ENCODE results near the gene TMEM135.

TMEM135 gene

DNA sequence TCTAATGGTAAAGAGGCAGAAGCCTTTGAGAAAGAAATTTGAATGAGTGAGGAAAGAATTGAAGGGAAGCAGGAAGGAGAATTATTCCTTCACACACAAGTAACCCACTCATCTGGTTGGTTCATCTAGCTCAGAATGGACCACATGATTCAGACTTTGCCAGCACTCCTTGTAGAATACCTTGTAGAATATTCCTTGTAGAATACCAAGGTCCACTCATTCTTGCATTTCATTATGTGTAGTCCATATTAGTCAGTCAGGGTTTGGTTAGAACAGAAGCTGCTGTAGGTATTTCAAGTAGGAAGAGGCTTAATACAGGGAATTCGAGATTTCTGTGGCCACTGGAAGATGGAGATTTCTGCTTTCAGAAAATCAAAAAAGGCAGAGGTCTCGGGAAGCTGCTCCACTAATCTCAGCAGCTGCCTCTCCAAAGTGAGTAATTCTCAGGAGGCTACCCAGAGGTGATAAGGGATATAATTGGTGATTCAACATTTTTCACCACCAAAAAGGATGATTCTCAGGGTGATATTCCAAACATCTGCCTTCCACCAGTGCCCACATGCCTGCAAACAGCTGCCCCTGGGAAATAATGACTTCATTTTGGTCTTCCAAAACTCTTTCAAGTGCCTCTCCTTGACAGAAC is 329.1 kb downstream of the TMEM135 start:
- no peak overlapping the region for H4K91ac ChIP-seq (ENCODE audit: low read length)
- DNase-seq = no peak
- no peak overlapping the region for H3K18ac ChIP-seq (ENCODE audit: low read depth in 1 of 2, low read length in 2 of 2)
- H4K8ac ChIP-seq (ENCODE audit: low read length) = no peak overlapping the region
- H2BK12ac ChIP-seq (ENCODE audit: low read length in 2 of 2) = no peak overlapping the region
- no peak overlapping the region for H3K23ac ChIP-seq (ENCODE audit: low read length in 2 of 2)
- no peaks in the 10 kb centered on the region for H3K79me1 ChIP-seq (replicated peaks; ENCODE audit: low read length, poor library complexity, severe bottlenecking)
- 69% methylated on average over 2 of the region's 2 CpGs for WGBS
- no peaks in the 10 kb centered on the region for H3K9me3 ChIP-seq (ENCODE audit: control insufficient read depth, low read length)
- H3K27me3 ChIP-seq (ENCODE audit: control insufficient read depth in 1 of 2, insufficient read depth in 1 of 2, low read length in 2 of 2) = peaks cover 0 to 41% of the 10 kb centered on the region in 2 experiments
- H3K4me1 ChIP-seq (ENCODE audit: control insufficient read depth, insufficient read depth, low read depth, low read length) = no peaks in the 10 kb centered on the region
- H2BK15ac ChIP-seq (ENCODE audit: low read depth, poor library complexity, severe bottlenecking) = no peak overlapping the region
- no peak overlapping the region for H2BK5ac ChIP-seq (ENCODE audit: low read depth, low read length, poor library complexity, severe bottlenecking)
- no peak overlapping the region for H3K14ac ChIP-seq (ENCODE audit: low read length in 2 of 2)
- H2AK5ac ChIP-seq (ENCODE audit: low read length, severe bottlenecking) = no peak overlapping the region
- H3K27ac ChIP-seq (ENCODE audit: low read length, poor library complexity, severe bottlenecking) = no peak overlapping the region
- no peak overlapping the region for H3K4ac ChIP-seq (ENCODE audit: low read depth in 1 of 2, low read length in 2 of 2)
- H3K9ac ChIP-seq (ENCODE audit: low read length) = no peak overlapping the region
- H3K36me3 ChIP-seq (ENCODE audit: control insufficient read depth in 1 of 2, insufficient read depth in 2 of 2, low read depth in 1 of 2, low read length in 2 of 2) = no peaks in the 10 kb centered on the region
- no peak overlapping the region for H3K4me2 ChIP-seq (ENCODE audit: low read length, poor library complexity, severe bottlenecking)
- no peak overlapping the region for H2AFZ ChIP-seq (ENCODE audit: low read depth, low read length)
- no peak overlapping the region for H2BK120ac ChIP-seq (ENCODE audit: low read depth, low read length)
- no peak overlapping the region for H3K4me3 ChIP-seq (ENCODE audit: insufficient read depth in 1 of 2, low read depth in 1 of 2, low read length in 2 of 2)

DNA sequence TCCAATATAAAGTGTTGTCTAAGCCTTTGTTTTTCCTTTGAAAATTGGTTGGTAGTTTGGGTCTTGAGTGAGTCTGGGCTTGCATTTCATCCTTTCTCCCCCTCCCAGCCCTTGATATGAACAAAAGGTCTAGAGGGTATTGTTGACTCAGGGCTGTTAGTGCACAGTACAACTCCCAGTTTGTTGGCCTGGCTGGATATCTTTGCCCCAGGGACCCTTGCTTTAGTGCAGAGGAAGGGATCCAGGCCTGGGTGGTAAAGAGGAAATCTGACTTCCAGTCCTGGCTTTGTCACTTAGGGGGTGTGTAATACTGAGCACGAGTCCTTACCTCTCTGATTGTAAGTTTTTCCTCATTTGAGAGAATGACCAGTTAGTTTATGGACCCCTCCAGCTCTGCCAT is 330.4 kb downstream of the TMEM135 start:
- Histone ChIP-seq H3K14ac (ENCODE audit: low read length in 2 of 2) (no peak overlapping the region), H3K18ac (ENCODE audit: low read depth in 1 of 2, low read length in 2 of 2) (no peak overlapping the region), H4K8ac (ENCODE audit: low read length) (no peak overlapping the region), H3K27ac (ENCODE audit: low read length, poor library complexity, severe bottlenecking) (no peak overlapping the region), H3K23ac (ENCODE audit: low read length in 2 of 2) (no peak overlapping the region), H2BK120ac (ENCODE audit: low read depth, low read length) (no peak overlapping the region), H3K4me2 (ENCODE audit: low read length, poor library complexity, severe bottlenecking) (no peak overlapping the region), H2BK12ac (ENCODE audit: low read length in 2 of 2) (no peak overlapping the region), H3K9me3 (ENCODE audit: control insufficient read depth, low read length) (no peaks in the 10 kb centered on the region), H2BK15ac (ENCODE audit: low read depth, poor library complexity, severe bottlenecking) (no peak overlapping the region), H4K91ac (ENCODE audit: low read length) (no peak overlapping the region), H2BK5ac (ENCODE audit: low read depth, low read length, poor library complexity, severe bottlenecking) (no peak overlapping the region), H3K79me1 (replicated peaks; ENCODE audit: low read length, poor library complexity, severe bottlenecking) (no peaks in the 10 kb centered on the region), H2AK5ac (ENCODE audit: low read length, severe bottlenecking) (no peak overlapping the region), H3K4ac (ENCODE audit: low read depth in 1 of 2, low read length in 2 of 2) (no peak overlapping the region), H3K4me3 (ENCODE audit: insufficient read depth in 1 of 2, low read depth in 1 of 2, low read length in 2 of 2) (no peak overlapping the region), H3K9ac (ENCODE audit: low read length) (no peak overlapping the region), H3K27me3 (ENCODE audit: control insufficient read depth in 1 of 2, insufficient read depth in 1 of 2, low read length in 2 of 2) (peaks cover 0 to 46% of the 10 kb centered on the region in 2 experiments), H3K36me3 (ENCODE audit: control insufficient read depth in 1 of 2, insufficient read depth in 2 of 2, low read depth in 1 of 2, low read length in 2 of 2) (no peaks in the 10 kb centered on the region), H2AFZ (ENCODE audit: low read depth, low read length) (no peak overlapping the region), H3K4me1 (ENCODE audit: control insufficient read depth, insufficient read depth, low read depth, low read length) (no peaks in the 10 kb centered on the region)
- DNase-seq = no peak
- WGBS = 33% methylated on average over 1 of the region's 1 CpG

DNA sequence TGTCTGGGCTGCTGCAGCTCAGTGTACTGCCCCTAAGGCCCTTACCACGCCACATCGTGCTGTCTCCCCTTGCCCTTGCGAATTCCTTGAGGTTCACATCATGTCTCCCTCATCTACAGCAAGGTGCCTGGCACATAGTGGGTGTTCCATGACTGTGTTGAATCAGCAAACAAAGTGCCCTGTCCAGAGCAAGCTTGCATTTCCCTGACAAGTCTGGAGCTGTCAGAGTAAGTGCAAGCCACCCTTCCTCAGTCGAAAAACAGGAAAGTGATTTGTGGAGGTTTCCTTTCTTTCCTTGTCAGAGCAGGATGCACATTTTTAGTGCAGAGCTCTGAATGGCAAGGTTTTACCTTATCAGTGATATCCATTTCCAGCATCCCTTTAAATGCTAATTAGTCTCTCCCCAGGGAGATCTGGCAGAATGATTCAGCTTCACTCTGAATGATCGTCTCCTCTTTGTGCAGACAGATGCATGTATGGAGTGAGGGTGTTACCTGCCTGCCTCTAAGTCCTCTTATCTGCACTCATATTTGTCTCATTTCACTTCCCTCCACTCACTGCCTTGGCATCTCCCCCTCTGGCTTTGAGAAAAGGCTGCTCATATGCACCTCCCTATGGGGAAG is 331.2 kb downstream of the TMEM135 start:
- Histone ChIP-seq H3K79me1 (replicated peaks; ENCODE audit: low read length, poor library complexity, severe bottlenecking) (no peaks in the 10 kb centered on the region), H2BK120ac (ENCODE audit: low read depth, low read length) (no peak overlapping the region), H2BK5ac (ENCODE audit: low read depth, low read length, poor library complexity, severe bottlenecking) (no peak overlapping the region), H4K91ac (ENCODE audit: low read length) (no peak overlapping the region), H3K9me3 (ENCODE audit: control insufficient read depth, low read length) (no peaks in the 10 kb centered on the region), H3K27me3 (ENCODE audit: control insufficient read depth in 1 of 2, insufficient read depth in 1 of 2, low read length in 2 of 2) (peaks cover 0 to 46% of the 10 kb centered on the region in 2 experiments), H2BK12ac (ENCODE audit: low read length in 2 of 2) (no peak overlapping the region), H2BK15ac (ENCODE audit: low read depth, poor library complexity, severe bottlenecking) (no peak overlapping the region), H3K4me2 (ENCODE audit: low read length, poor library complexity, severe bottlenecking) (no peak overlapping the region), H3K23ac (ENCODE audit: low read length in 2 of 2) (no peak overlapping the region), H3K27ac (ENCODE audit: low read length, poor library complexity, severe bottlenecking) (no peak overlapping the region), H3K9ac (ENCODE audit: low read length) (no peak overlapping the region), H3K36me3 (ENCODE audit: control insufficient read depth in 1 of 2, insufficient read depth in 2 of 2, low read depth in 1 of 2, low read length in 2 of 2) (no peaks in the 10 kb centered on the region), H3K4me1 (ENCODE audit: control insufficient read depth, insufficient read depth, low read depth, low read length) (no peaks in the 10 kb centered on the region), H2AK5ac (ENCODE audit: low read length, severe bottlenecking) (no peak overlapping the region), H3K4me3 (ENCODE audit: insufficient read depth in 1 of 2, low read depth in 1 of 2, low read length in 2 of 2) (no peak overlapping the region), H3K4ac (ENCODE audit: low read depth in 1 of 2, low read length in 2 of 2) (no peak overlapping the region), H2AFZ (ENCODE audit: low read depth, low read length) (no peak overlapping the region), H3K18ac (ENCODE audit: low read depth in 1 of 2, low read length in 2 of 2) (no peak overlapping the region), H3K14ac (ENCODE audit: low read length in 2 of 2) (no peak overlapping the region), H4K8ac (ENCODE audit: low read length) (no peak overlapping the region)
- no peak for DNase-seq
- WGBS = 61% methylated on average over 5 of the region's 5 CpGs

DNA sequence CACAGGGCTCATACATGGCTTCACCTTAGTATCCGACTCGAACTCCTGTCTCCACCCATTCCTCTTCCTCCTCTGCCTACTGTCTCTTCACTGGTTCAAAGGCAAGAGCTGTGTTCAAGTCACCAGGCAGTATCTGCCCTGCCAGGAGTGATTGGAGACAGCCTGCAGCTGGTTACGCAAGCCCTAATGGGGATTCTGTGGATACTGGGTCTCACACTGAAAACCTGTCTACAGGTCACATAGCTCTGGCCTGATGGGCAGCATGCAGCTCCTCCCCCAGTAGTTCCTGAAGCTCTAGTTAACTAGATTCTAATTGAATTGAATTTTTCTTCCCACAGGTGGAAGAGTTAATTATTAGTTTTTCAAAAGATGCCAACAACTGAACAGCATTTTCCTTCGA is 332.2 kb downstream of the TMEM135 start:
- no peak overlapping the region for H2BK120ac ChIP-seq (ENCODE audit: low read depth, low read length)
- no peak overlapping the region for H4K91ac ChIP-seq (ENCODE audit: low read length)
- no peak overlapping the region for H3K14ac ChIP-seq (ENCODE audit: low read length in 2 of 2)
- no peak overlapping the region for H3K9ac ChIP-seq (ENCODE audit: low read length)
- no peak for DNase-seq
- no peaks in the 10 kb centered on the region for H3K36me3 ChIP-seq (ENCODE audit: control insufficient read depth in 1 of 2, insufficient read depth in 2 of 2, low read depth in 1 of 2, low read length in 2 of 2)
- H3K27ac ChIP-seq (ENCODE audit: low read length, poor library complexity, severe bottlenecking) = no peak overlapping the region
- H3K4me1 ChIP-seq (ENCODE audit: control insufficient read depth, insufficient read depth, low read depth, low read length) = no peaks in the 10 kb centered on the region
- no peak overlapping the region for H2BK5ac ChIP-seq (ENCODE audit: low read depth, low read length, poor library complexity, severe bottlenecking)
- H3K4ac ChIP-seq (ENCODE audit: low read depth in 1 of 2, low read length in 2 of 2) = no peak overlapping the region
- H3K27me3 ChIP-seq (ENCODE audit: control insufficient read depth in 1 of 2, insufficient read depth in 1 of 2, low read length in 2 of 2) = peaks cover 0 to 40% of the 10 kb centered on the region in 2 experiments
- H2AK5ac ChIP-seq (ENCODE audit: low read length, severe bottlenecking) = no peak overlapping the region
- no peak overlapping the region for H2BK15ac ChIP-seq (ENCODE audit: low read depth, poor library complexity, severe bottlenecking)
- H4K8ac ChIP-seq (ENCODE audit: low read length) = no peak overlapping the region
- no peak overlapping the region for H3K18ac ChIP-seq (ENCODE audit: low read depth in 1 of 2, low read length in 2 of 2)
- no peak overlapping the region for H3K4me3 ChIP-seq (ENCODE audit: insufficient read depth in 1 of 2, low read depth in 1 of 2, low read length in 2 of 2)
- H3K9me3 ChIP-seq (ENCODE audit: control insufficient read depth, low read length) = no peaks in the 10 kb centered on the region
- H3K23ac ChIP-seq (ENCODE audit: low read length in 2 of 2) = no peak overlapping the region
- no peak overlapping the region for H2AFZ ChIP-seq (ENCODE audit: low read depth, low read length)
- no peak overlapping the region for H3K4me2 ChIP-seq (ENCODE audit: low read length, poor library complexity, severe bottlenecking)
- H2BK12ac ChIP-seq (ENCODE audit: low read length in 2 of 2) = no peak overlapping the region
- no peaks in the 10 kb centered on the region for H3K79me1 ChIP-seq (replicated peaks; ENCODE audit: low read length, poor library complexity, severe bottlenecking)
- WGBS = 80% methylated on average over 4 of the region's 4 CpGs

Data from mesenchymal stem cell (in vitro differentiated cells and primary cell).